ENCODE results near the gene PKMYT1.
A peak's percentile ranks its signal among the peaks of the same experiment; 100 is the strongest.

PKMYT1 gene

DNA sequence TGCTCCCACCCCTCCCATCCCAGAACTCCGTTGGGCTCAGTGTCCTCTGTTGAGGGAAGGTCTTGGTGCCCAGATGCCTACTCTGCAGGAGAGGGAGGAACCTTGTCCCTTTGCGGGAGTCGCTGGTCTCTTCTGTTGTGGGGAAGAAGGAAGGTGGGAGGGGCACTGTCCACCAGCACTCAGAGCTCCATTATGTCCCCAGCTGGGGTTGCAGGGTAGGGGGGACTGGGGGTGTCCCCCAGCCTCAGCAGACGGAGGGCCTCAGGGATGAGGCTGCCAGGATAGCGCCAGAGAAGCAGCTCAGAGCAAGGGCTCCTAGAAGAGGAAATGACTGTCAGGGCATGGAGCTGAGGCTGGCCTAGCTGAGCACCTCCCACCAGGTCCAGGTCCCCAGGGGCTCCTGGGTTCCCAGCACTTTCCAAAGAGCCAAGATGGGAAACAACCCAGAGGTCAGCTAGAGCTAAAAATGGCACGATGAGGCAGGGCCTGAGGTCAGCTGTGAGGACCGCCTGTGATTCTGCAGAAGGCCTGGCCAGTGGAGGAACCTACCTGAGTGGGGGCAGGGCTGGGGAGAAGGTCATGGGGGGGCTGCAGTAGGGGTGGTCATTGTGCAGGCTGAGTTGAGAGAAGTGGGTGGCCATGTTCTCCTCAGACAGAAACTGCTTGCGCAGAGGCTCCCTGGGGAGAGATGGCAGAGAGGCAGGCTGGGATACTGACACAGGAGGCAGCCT is 42.6 kb upstream of the PKMYT1 start:
- DNase-seq (ENCODE audit: low read depth), result no peak
- in situ Hi-C loops (cut with HindIII; ENCODE audit: low sequenced_read_pairs), result no loop called here
- TF ChIP-seq, protein P1, sequence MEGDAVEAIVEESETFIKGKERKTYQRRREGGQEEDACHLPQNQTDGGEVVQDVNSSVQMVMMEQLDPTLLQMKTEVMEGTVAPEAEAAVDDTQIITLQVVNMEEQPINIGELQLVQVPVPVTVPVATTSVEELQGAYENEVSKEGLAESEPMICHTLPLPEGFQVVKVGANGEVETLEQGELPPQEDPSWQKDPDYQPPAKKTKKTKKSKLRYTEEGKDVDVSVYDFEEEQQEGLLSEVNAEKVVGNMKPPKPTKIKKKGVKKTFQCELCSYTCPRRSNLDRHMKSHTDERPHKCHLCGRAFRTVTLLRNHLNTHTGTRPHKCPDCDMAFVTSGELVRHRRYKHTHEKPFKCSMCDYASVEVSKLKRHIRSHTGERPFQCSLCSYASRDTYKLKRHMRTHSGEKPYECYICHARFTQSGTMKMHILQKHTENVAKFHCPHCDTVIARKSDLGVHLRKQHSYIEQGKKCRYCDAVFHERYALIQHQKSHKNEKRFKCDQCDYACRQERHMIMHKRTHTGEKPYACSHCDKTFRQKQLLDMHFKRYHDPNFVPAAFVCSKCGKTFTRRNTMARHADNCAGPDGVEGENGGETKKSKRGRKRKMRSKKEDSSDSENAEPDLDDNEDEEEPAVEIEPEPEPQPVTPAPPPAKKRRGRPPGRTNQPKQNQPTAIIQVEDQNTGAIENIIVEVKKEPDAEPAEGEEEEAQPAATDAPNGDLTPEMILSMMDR (IDR thresholded peaks at IDR 0.05; ENCODE audit: low read depth, low read length, missing control alignments), result no peak
- H3K4me3 ChIP-seq (ENCODE audit: low read depth, low read length), result peak overlapping the region; percentile 93

DNA sequence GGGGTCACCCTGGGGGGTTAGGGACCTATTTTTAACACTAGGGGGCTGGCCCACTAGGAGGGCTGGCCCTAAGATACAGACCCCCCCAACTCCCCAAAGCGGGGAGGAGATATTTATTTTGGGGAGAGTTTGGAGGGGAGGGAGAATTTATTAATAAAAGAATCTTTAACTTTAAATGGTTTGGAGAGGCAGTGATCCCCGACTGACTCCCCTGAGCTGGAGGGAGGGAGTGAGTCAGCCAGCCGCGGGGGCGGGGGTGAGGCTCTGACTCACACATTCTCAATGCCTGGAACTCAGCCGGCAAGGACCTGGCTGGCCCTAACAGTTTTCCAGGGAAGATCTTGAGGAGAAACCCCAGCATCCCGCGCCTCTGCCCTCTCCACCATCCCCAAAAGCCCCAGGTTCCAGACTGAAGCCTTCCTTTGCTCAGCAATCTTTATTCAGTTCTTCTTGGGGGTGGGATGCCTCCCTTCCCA is 42.0 kb upstream of the PKMYT1 start:
- in situ Hi-C loops (cut with HindIII; ENCODE audit: low sequenced_read_pairs), result no loop called here
- TF ChIP-seq, protein P1 (IDR thresholded peaks at IDR 0.05; ENCODE audit: low read depth, low read length, missing control alignments), result no peak
- DNase-seq (ENCODE audit: low read depth), result peak; percentile 94
- peak overlapping the region; percentile 93 for H3K4me3 ChIP-seq (ENCODE audit: low read depth, low read length)

DNA sequence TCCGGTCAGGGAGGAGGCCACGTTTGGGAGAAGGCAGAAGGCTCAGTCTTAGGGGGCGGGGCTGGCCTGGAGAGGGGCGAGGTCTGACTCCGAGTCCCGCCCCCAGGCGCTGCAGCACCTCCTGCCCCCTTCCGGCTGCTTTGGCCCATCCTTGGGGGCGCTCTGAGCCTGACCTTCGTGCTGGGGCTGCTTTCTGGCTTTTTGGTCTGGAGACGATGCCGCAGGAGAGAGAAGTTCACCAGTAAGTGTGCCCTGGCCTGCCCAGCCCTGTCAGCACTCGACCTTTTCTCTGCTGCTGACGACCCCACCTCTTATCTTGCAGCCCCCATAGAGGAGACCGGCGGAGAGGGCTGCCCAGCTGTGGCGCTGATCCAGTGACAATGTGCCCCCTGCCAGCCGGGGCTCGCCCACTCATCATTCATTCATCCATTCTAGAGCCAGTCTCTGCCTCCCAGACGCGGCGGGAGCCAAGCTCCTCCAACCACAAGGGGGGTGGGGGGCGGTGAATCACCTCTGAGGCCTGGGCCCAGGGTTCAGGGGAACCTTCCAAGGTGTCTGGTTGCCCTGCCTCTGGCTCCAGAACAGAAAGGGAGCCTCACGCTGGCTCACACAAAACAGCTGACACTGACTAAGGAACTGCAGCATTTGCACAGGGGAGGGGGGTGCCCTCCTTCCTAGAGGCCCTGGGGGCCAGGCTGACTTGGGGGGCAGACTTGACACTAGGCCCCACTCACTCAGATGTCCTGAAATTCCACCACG is 41.4 kb upstream of the PKMYT1 start:
- in situ Hi-C loops (cut with HindIII; ENCODE audit: low sequenced_read_pairs), result no loop called here
- DNase-seq (ENCODE audit: low read depth), result peak; percentile 91
- TF ChIP-seq, protein P1 (IDR thresholded peaks at IDR 0.05; ENCODE audit: low read depth, low read length, missing control alignments), result peak; percentile 38
- H3K4me3 ChIP-seq (ENCODE audit: low read depth, low read length), result peak overlapping the region; percentile 93

DNA sequence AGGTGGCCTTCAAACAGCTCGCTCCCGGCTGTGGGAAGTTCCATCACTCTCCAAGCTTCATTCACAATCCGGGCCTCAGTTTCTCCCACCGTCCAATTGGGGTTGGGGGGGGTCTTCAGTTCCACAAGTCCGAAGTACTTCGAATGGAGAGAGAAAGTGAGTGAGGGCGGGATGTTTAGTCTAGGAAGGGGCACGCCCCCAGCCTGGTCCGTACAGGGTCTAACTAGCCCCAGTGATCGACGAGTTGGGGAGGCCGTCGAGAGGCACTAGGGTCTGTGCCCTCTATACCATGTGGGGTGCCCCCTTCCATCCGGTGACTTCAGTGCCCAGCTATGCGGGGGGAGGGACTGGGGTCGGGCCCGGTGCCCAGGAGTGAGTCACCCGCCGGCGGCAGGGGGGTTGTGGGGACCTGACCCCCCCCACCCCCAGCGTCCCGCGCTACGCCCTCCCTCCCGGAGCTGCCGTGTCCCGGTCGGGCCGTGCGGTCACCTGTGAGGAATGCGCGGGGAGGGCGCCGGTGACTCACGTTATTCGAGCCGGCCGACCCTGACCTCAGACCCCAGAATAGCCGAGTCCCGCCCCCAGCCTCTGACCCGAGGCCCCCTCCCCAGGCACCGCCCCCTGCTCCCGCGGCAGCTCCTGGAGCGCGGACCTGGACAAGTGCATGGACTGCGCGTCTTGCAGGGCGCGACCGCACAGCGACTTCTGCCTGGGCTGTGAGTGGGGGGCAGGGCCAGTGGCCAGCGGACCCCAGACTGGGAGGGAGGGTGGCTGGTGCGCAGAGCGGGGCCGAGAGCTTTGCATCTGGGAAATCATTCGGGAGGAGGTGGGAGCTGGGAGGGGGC is 40.6 kb upstream of the PKMYT1 start:
- in situ Hi-C loops (cut with HindIII; ENCODE audit: low sequenced_read_pairs), result no loop called here
- peak overlapping the region; percentile 93 for H3K4me3 ChIP-seq (ENCODE audit: low read depth, low read length)
- TF ChIP-seq, protein P1 (IDR thresholded peaks at IDR 0.05; ENCODE audit: low read depth, low read length, missing control alignments), result no peak
- DNase-seq (ENCODE audit: low read depth), result peak; percentile 34

DNA sequence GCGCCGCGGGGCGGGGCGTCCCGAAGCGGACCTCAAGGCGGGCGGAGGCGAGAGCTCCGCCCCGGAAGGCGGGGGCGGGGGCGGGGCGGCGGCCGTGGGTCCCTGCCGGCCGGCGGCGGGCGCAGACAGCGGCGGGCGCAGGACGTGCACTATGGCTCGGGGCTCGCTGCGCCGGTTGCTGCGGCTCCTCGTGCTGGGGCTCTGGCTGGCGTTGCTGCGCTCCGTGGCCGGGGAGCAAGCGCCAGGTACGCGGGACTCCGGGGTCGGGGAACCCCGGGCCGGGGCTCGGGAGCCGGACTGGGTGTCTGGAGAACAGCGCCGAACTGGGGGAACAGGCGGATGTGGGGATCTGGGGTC is 40.0 kb upstream of the PKMYT1 start, which contains the start of gene TNFRSF12A:
TSS of gene TNFRSF12A (plus strand) at position 122 of the 357 bp plus-strand sequence. CDS start at position 152, 30 bp downstream.
- peak; percentile 15 for DNase-seq (ENCODE audit: low read depth)
- H3K4me3 ChIP-seq (ENCODE audit: low read depth, low read length), result peak within 1 kb of the TSS; percentile 93
- TF ChIP-seq, protein P1 (IDR thresholded peaks at IDR 0.05; ENCODE audit: low read depth, low read length, missing control alignments), result no peak
- in situ Hi-C loops (cut with HindIII; ENCODE audit: low sequenced_read_pairs), result no loop called here
